Measurements from ENCODE around the gene SLA2.

SLA2 gene

GRCh38 chr20:36572701-36573102 lies 73.3 kb downstream of the SLA2 start (continued):
- TF ChIP-seq PPARA (CRISPR knock-in tag; IDR thresholded peaks at IDR 0.05; ENCODE audit: borderline replicate concordance), result no peak
- TF ChIP-seq ISL1 (CRISPR knock-in tag; IDR thresholded peaks at IDR 0.05), result no peak
- TF ChIP-seq PATZ1 (CRISPR knock-in tag; IDR thresholded peaks at IDR 0.05; ENCODE audit: borderline replicate concordance), result no peak
- TF ChIP-seq CSRNP3 (CRISPR knock-in tag; IDR thresholded peaks at IDR 0.05), result no peak

- ATAC-seq, result no peak
- TF ChIP-seq ZFP30 (CRISPR knock-in tag; IDR thresholded peaks at IDR 0.05), result no peak
- no peak for TF ChIP-seq ARNTL (CRISPR knock-in tag; IDR thresholded peaks at IDR 0.05; ENCODE audit: borderline replicate concordance, low read depth)
- TF ChIP-seq PPARA (CRISPR knock-in tag; IDR thresholded peaks at IDR 0.05; ENCODE audit: borderline replicate concordance), result no peak
- no peak for TF ChIP-seq CREB5 (CRISPR knock-in tag; IDR thresholded peaks at IDR 0.05; ENCODE audit: low read depth)
- TF ChIP-seq POU6F1 (CRISPR knock-in tag; IDR thresholded peaks at IDR 0.05; ENCODE audit: borderline replicate concordance, low read depth), result no peak
- no peak for TF ChIP-seq CSDC2 (CRISPR knock-in tag; IDR thresholded peaks at IDR 0.05)
- TF ChIP-seq OSR1 (CRISPR knock-in tag; IDR thresholded peaks at IDR 0.05), result no peak
- no peak for TF ChIP-seq TCF4 (CRISPR knock-in tag; IDR thresholded peaks at IDR 0.05; ENCODE audit: borderline replicate concordance)
- no peak for TF ChIP-seq ISL1 (CRISPR knock-in tag; IDR thresholded peaks at IDR 0.05)
- no peak for TF ChIP-seq TSHZ2 (CRISPR knock-in tag; IDR thresholded peaks at IDR 0.05)
- TF ChIP-seq PATZ1 (CRISPR knock-in tag; IDR thresholded peaks at IDR 0.05; ENCODE audit: borderline replicate concordance), result no peak
- TF ChIP-seq GLIS3 (CRISPR knock-in tag; IDR thresholded peaks at IDR 0.05), result no peak
- TF ChIP-seq ZC3H10 (CRISPR knock-in tag; IDR thresholded peaks at IDR 0.05), result no peak
- TF ChIP-seq BACH2 (CRISPR knock-in tag; IDR thresholded peaks at IDR 0.05; ENCODE audit: borderline replicate concordance), result no peak
- no peak for TF ChIP-seq ZNF8 (CRISPR knock-in tag; IDR thresholded peaks at IDR 0.05)
- no peak for TF ChIP-seq SNAI2 (CRISPR knock-in tag; IDR thresholded peaks at IDR 0.05)
- TF ChIP-seq TOX (CRISPR knock-in tag; IDR thresholded peaks at IDR 0.05; ENCODE audit: borderline replicate concordance), result no peak
These were observed 74.2 kb downstream of the SLA2 start for GRCh38 chr20:36571564-36572504.

Measured in SK-N-SH treated with all-trans-retinoic acid at 6 μM for 48 hours (cell line).